K562 (cell line): Measurements from ENCODE around the gene NDOR1. TPM values are rescaled to one million over a fixed set of nuclear protein-coding genes. Genes with fewer than 3 reads are reported as not detected.

ENCODE experiments used
- AFF1 ChIP-seq, 2 experiments: fragments of 450-650 bp; IDR thresholded peaks; 2 replicates each; pipeline ENCODE4 v1.6.1; 2018; ENCODE audit warnings: mild to moderate bottlenecking in 2 of 2, low read depth in 1 of 2; ENCODE audit not compliant: partially characterized antibody in 2 of 2
- ARID2 ChIP-seq: fragments of 450-650 bp; IDR thresholded peaks from 2 replicates; pipeline ENCODE4 v1.6.1; 2017; ENCODE audit warnings: antibody characterized with exemption, mild to moderate bottlenecking
- ELF4 ChIP-seq: fragments of 450-650 bp; formaldehyde crosslinking; IDR thresholded peaks from 2 replicates; pipeline ENCODE4 v1.4.0; 2022; ENCODE audit warnings: missing genetic modification characterization
- JUNB ChIP-seq: fragments of 450-650 bp; formaldehyde crosslinking; conservative IDR thresholded peaks from 2 replicates; pipeline ENCODE4 v1.4.0; 2020; ENCODE audit warnings: mild to moderate bottlenecking
- KDM2B ChIP-seq: fragments of 250-450 bp; sonication (Bioruptor Pico); IDR thresholded peaks from 2 replicates; pipeline ENCODE4 v1.8.0; 2021; ENCODE audit warnings: mild to moderate bottlenecking, moderate library complexity
- MAFF ChIP-seq: IDR thresholded peaks from 2 replicates; pipeline ENCODE4 v1.6.1; 2012; ENCODE audit warnings: low read length, improper control_type of control experiment
- MTA2 ChIP-seq: fragments of 450-650 bp; IDR thresholded peaks from 2 replicates; pipeline ENCODE4 v1.6.1; 2016; ENCODE audit warnings: low read depth
- NR1H2 ChIP-seq: sonication (generic); formaldehyde crosslinking; IDR thresholded peaks from 2 replicates; pipeline ENCODE4 v1.4.0; 2020; ENCODE audit warnings: mild to moderate bottlenecking, missing genetic modification reagents
- PHF20 ChIP-seq: fragments of 450-650 bp; IDR thresholded peaks from 2 replicates; pipeline ENCODE4 v1.6.1; 2018; ENCODE audit not compliant: partially characterized antibody
- RBM25 ChIP-seq: fragments of 200-400 bp; formaldehyde crosslinking; IDR thresholded peaks from 2 replicates; pipeline ENCODE4 v1.6.1; 2018; ENCODE audit warnings: low read length, low read depth, moderate library complexity; ENCODE audit not compliant: severe bottlenecking
- SIN3B ChIP-seq: fragments of 450-650 bp; IDR thresholded peaks from 2 replicates; pipeline ENCODE4 v1.6.1; 2017; ENCODE audit warnings: low read depth, mild to moderate bottlenecking, moderate library complexity
- XRCC5 ChIP-seq: fragments of 200-400 bp; formaldehyde crosslinking; IDR thresholded peaks from 2 replicates; pipeline ENCODE4 v1.6.1; 2017; ENCODE audit warnings: low read depth, mild to moderate bottlenecking, low read length
- polyA plus RNA-seq, 8 experiments: library from polyadenylated mRNA; depleted of rRNA in 4 of 8; stranded (reverse) in 5 of 8; unstranded in 3 of 8; fragments of >200 nt; fragmentation: Nextera tagmentation in 2 of 8; fragmentation: Illumina TruSeq in 1 of 8; extraction: Ambion mirVana in 2 of 8; extraction: Trizol in 1 of 8; gene quantifications; 2 replicates each; pipeline versions ENCODE4 v1.2.1 to v1.2.3, GENCODE V29; 2011 to 2014; ENCODE audit warnings: inconsistent platforms in 1 of 8, missing spikeins in 1 of 8
- total RNA-seq, 7 experiments: library from RNA; depleted of rRNA in 6 of 7; stranded (reverse); fragments of >200 nt in 6 of 7; fragmentation: Illumina TruSeq in 2 of 7; extraction: Trizol in 2 of 7; gene quantifications; 2 replicates each; pipeline versions ENCODE4 v1.2.1 to v1.2.3, GENCODE V29; 2011 to 2021; ENCODE audit warnings: low replicate concordance in 1 of 7
- TF ChIP-seq, protein P1 (sequence below), 2 experiments: IDR thresholded peaks; 2 replicates each; pipeline ENCODE4 v1.6.1; 2012; ENCODE audit warnings: improper control_type of control experiment in 2 of 2, low read depth in 2 of 2, low read length in 2 of 2, borderline replicate concordance in 1 of 2
- TF ChIP-seq, protein P2 (sequence below): sonication (generic); formaldehyde crosslinking; IDR thresholded peaks from 2 replicates; pipeline ENCODE4 v1.8.0; 2023; ENCODE audit warnings: mild to moderate bottlenecking, missing genetic modification reagents
- TF ChIP-seq, protein P3 (sequence below): fragments of 250-450 bp; sonication (Bioruptor Pico); IDR thresholded peaks from 2 replicates; pipeline ENCODE4 v1.8.0; 2021; ENCODE audit warnings: moderate library complexity, mild to moderate bottlenecking, inconsistent platforms
- TF ChIP-seq, protein P4 (sequence below): sonication (generic); formaldehyde crosslinking; IDR thresholded peaks from 2 replicates; pipeline ENCODE4 v1.8.1; 2023; ENCODE audit warnings: mild to moderate bottlenecking, missing genetic modification reagents

Gene NDOR1
- total and polyA plus RNA-seq, 9 of the 15 experiments (the other 6 are each of a cell fraction or from before 2014, with no cell fraction given), result 0.06 to 36.9 (median 6.9) TPM

DNA sequence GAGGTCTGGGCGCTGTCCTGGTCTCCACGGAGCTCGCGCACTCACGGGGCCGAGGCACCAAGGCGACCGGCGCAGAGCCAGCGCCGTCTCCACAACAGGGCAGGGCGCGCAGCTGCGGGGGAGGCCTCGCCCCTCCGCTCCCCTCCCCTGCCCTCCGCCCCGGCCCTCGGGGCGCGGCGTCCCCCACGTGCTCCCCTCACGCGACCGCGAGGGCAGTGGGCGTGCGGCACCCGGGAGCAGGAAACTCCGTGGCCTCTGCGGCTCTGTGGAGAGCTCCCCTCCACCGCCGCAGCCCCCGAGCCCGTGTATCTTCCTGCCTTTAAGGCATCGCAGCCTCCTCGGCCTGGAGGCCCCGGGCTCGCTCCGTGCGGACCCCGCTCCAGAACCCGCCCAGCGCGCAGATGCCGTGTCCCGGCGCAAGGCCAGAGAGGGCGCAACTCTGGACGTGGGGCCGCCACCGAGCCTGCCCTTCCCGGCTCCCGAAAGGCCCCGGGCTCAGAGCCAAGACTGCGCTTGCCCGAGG lies 34.9 kb downstream of the NDOR1 start (continued):
- TF ChIP-seq AFF1 (IDR thresholded peaks at IDR 0.05; ENCODE audit: low read depth in 1 of 2, partially characterized antibody in 2 of 2), result no peak
- TF ChIP-seq, protein P1, sequence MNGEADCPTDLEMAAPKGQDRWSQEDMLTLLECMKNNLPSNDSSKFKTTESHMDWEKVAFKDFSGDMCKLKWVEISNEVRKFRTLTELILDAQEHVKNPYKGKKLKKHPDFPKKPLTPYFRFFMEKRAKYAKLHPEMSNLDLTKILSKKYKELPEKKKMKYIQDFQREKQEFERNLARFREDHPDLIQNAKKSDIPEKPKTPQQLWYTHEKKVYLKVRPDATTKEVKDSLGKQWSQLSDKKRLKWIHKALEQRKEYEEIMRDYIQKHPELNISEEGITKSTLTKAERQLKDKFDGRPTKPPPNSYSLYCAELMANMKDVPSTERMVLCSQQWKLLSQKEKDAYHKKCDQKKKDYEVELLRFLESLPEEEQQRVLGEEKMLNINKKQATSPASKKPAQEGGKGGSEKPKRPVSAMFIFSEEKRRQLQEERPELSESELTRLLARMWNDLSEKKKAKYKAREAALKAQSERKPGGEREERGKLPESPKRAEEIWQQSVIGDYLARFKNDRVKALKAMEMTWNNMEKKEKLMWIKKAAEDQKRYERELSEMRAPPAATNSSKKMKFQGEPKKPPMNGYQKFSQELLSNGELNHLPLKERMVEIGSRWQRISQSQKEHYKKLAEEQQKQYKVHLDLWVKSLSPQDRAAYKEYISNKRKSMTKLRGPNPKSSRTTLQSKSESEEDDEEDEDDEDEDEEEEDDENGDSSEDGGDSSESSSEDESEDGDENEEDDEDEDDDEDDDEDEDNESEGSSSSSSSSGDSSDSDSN (IDR thresholded peaks at IDR 0.05; ENCODE audit: borderline replicate concordance in 1 of 2, low read depth in 2 of 2, low read length in 2 of 2), result no peak
- TF ChIP-seq, protein P2, sequence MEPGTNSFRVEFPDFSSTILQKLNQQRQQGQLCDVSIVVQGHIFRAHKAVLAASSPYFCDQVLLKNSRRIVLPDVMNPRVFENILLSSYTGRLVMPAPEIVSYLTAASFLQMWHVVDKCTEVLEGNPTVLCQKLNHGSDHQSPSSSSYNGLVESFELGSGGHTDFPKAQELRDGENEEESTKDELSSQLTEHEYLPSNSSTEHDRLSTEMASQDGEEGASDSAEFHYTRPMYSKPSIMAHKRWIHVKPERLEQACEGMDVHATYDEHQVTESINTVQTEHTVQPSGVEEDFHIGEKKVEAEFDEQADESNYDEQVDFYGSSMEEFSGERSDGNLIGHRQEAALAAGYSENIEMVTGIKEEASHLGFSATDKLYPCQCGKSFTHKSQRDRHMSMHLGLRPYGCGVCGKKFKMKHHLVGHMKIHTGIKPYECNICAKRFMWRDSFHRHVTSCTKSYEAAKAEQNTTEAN, result 0 out of 2 replicates have a peak, but pooled peaks have one; percentile 78
- TF ChIP-seq SIN3B, result no peak
- 0 out of 2 replicates have a peak, but pooled peaks have one; percentile 31 for TF ChIP-seq ELF4 (CRISPR knock-in tag)
- no peak for TF ChIP-seq JUNB (CRISPR knock-in tag)
- TF ChIP-seq PHF20, result peak; percentile 58
- TF ChIP-seq, protein P3, sequence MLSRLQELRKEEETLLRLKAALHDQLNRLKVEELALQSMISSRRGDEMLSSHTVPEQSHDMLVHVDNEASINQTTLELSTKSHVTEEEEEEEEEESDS (CRISPR knock-in tag), result no peak
- no peak for TF ChIP-seq XRCC5
- no peak for TF ChIP-seq MAFF
- no peak for TF ChIP-seq RBM25
- no peak for TF ChIP-seq ARID2
- TF ChIP-seq, protein P4, sequence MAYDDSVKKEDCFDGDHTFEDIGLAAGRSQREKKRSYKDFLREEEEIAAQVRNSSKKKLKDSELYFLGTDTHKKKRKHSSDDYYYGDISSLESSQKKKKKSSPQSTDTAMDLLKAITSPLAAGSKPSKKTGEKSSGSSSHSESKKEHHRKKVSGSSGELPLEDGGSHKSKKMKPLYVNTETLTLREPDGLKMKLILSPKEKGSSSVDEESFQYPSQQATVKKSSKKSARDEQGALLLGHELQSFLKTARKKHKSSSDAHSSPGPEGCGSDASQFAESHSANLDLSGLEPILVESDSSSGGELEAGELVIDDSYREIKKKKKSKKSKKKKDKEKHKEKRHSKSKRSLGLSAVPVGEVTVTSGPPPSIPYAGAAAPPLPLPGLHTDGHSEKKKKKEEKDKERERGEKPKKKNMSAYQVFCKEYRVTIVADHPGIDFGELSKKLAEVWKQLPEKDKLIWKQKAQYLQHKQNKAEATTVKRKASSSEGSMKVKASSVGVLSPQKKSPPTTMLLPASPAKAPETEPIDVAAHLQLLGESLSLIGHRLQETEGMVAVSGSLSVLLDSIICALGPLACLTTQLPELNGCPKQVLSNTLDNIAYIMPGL (CRISPR knock-in tag), result peak; percentile 76; the same call in 1 of the 2 replicates
- peak; percentile 92; the same call in 1 of the 2 replicates for TF ChIP-seq NR1H2 (CRISPR knock-in tag)
- no peak for TF ChIP-seq MTA2
- peak; percentile 93; the same call in 1 of the 2 replicates for TF ChIP-seq KDM2B (CRISPR knock-in tag)
